K562 (cell line): Measurements from ENCODE around the gene GALNS. TPM values are rescaled to one million over a fixed set of nuclear protein-coding genes. Genes with fewer than 3 reads are reported as not detected.
A peak's percentile ranks its signal among the peaks of the same experiment; 100 is the strongest.

Experiments
- CHD4 ChIP-seq: fragments of 200-600 bp; sonication (generic); IDR thresholded peaks from 3 replicates; pipeline ENCODE4 v1.6.1; 2012; ENCODE audit warnings: low read depth, mild to moderate bottlenecking, mixed read lengths, low read length, inconsistent platforms; ENCODE audit not compliant: insufficient read depth, insufficient replicate concordance, poor library complexity, severe bottlenecking
- FIP1L1 ChIP-seq: fragments of 200-400 bp; formaldehyde crosslinking; IDR thresholded peaks from 2 replicates; pipeline ENCODE4 v1.6.1; 2018; ENCODE audit warnings: mild to moderate bottlenecking, low read depth, low read length; ENCODE audit not compliant: poor library complexity, severe bottlenecking
- FUS ChIP-seq: fragments of 200-400 bp; formaldehyde crosslinking; optimal IDR thresholded peaks from 2 replicates; pipeline ENCODE3; 2017; ENCODE audit warnings: low read depth, low read length
- HDAC1 ChIP-seq, 2 experiments: fragments of 450-650 bp; IDR thresholded peaks; 2 replicates each; pipeline ENCODE4 v1.6.1; 2016 to 2017; ENCODE audit warnings: inconsistent platforms in 1 of 2, mild to moderate bottlenecking in 1 of 2, moderate library complexity in 1 of 2
- HDAC2 ChIP-seq: fragments of 450-650 bp; IDR thresholded peaks from 2 replicates; pipeline ENCODE4 v1.6.1; 2016; ENCODE audit warnings: mild to moderate bottlenecking
- JUND ChIP-seq, 2 experiments: IDR thresholded peaks; 2 replicates in 1 of 2; 3 replicates in 1 of 2; pipeline ENCODE4 v1.6.1; 2011; ENCODE audit warnings: borderline replicate concordance in 2 of 2, low read depth in 2 of 2, low read length in 2 of 2, improper control_type of control experiment in 1 of 2, missing biosample characterization in 1 of 2, missing genetic modification characterization in 1 of 2, missing genetic modification reagents in 1 of 2
- L3MBTL2 ChIP-seq: fragments of 450-650 bp; IDR thresholded peaks from 2 replicates; pipeline ENCODE4 v1.6.1; 2016; ENCODE audit warnings: mild to moderate bottlenecking, moderate library complexity
- MBD2 ChIP-seq: sonication (generic); IDR thresholded peaks from 2 replicates; pipeline ENCODE4 v1.6.1; 2016; ENCODE audit warnings: low read depth, borderline replicate concordance
- SMARCA4 ChIP-seq: fragments of 450-650 bp; IDR thresholded peaks from 2 replicates; pipeline ENCODE4 v1.6.1; 2016
- TCF15 ChIP-seq: fragments of 250-450 bp; sonication (Bioruptor Pico); IDR thresholded peaks from 2 replicates; pipeline ENCODE4 v1.8.0; 2022; ENCODE audit warnings: moderate library complexity, mild to moderate bottlenecking, inconsistent platforms
- TEAD4 ChIP-seq, 2 experiments: sonication (generic) in 1 of 2; formaldehyde crosslinking in 1 of 2; IDR thresholded peaks; 2 replicates each; pipeline versions ENCODE4 v1.6.1 to v1.8.0; 2012 to 2022; ENCODE audit warnings: borderline replicate concordance in 1 of 2, inconsistent platforms in 1 of 2, low read length in 1 of 2, mild to moderate bottlenecking in 1 of 2, missing genetic modification reagents in 1 of 2
- XRCC5 ChIP-seq: fragments of 200-400 bp; formaldehyde crosslinking; IDR thresholded peaks from 2 replicates; pipeline ENCODE4 v1.6.1; 2017; ENCODE audit warnings: low read depth, mild to moderate bottlenecking, low read length
- ZC3H4 ChIP-seq: sonication (generic); formaldehyde crosslinking; IDR thresholded peaks from 2 replicates; pipeline ENCODE4 v1.9.0; 2021; ENCODE audit warnings: missing genetic modification reagents, borderline replicate concordance
- polyA plus RNA-seq, 8 experiments: library from polyadenylated mRNA; depleted of rRNA in 4 of 8; stranded (reverse) in 5 of 8; unstranded in 3 of 8; fragments of >200 nt; fragmentation: Nextera tagmentation in 2 of 8; fragmentation: Illumina TruSeq in 1 of 8; extraction: Ambion mirVana in 2 of 8; extraction: Trizol in 1 of 8; gene quantifications; 2 replicates each; pipeline versions ENCODE4 v1.2.1 to v1.2.3, GENCODE V29; 2011 to 2014; ENCODE audit warnings: inconsistent platforms in 1 of 8, missing spikeins in 1 of 8
- total RNA-seq, 7 experiments: library from RNA; depleted of rRNA in 6 of 7; stranded (reverse); fragments of >200 nt in 6 of 7; fragmentation: Illumina TruSeq in 2 of 7; extraction: Trizol in 2 of 7; gene quantifications; 2 replicates each; pipeline versions ENCODE4 v1.2.1 to v1.2.3, GENCODE V29; 2011 to 2021; ENCODE audit warnings: low replicate concordance in 1 of 7
- TF ChIP-seq, protein P1 (sequence below): fragments of 250-450 bp; sonication (Bioruptor Pico); IDR thresholded peaks from 2 replicates; pipeline ENCODE4 v1.4.0; 2020
- TF ChIP-seq, protein P2 (sequence below), 2 experiments: fragments of 450-650 bp; formaldehyde crosslinking in 1 of 2; IDR thresholded peaks; 2 replicates each; pipeline versions ENCODE4 v1.4.0 to v1.6.1; 2014 to 2020; ENCODE audit warnings: mild to moderate bottlenecking in 2 of 2, borderline replicate concordance in 1 of 2, low read depth in 1 of 2

Gene GALNS
- total and polyA plus RNA-seq, 9 of the 15 experiments (the other 6 are each of a cell fraction or from before 2014, with no cell fraction given): 0.38 to 13.2 (median 4.3) TPM

DNA sequence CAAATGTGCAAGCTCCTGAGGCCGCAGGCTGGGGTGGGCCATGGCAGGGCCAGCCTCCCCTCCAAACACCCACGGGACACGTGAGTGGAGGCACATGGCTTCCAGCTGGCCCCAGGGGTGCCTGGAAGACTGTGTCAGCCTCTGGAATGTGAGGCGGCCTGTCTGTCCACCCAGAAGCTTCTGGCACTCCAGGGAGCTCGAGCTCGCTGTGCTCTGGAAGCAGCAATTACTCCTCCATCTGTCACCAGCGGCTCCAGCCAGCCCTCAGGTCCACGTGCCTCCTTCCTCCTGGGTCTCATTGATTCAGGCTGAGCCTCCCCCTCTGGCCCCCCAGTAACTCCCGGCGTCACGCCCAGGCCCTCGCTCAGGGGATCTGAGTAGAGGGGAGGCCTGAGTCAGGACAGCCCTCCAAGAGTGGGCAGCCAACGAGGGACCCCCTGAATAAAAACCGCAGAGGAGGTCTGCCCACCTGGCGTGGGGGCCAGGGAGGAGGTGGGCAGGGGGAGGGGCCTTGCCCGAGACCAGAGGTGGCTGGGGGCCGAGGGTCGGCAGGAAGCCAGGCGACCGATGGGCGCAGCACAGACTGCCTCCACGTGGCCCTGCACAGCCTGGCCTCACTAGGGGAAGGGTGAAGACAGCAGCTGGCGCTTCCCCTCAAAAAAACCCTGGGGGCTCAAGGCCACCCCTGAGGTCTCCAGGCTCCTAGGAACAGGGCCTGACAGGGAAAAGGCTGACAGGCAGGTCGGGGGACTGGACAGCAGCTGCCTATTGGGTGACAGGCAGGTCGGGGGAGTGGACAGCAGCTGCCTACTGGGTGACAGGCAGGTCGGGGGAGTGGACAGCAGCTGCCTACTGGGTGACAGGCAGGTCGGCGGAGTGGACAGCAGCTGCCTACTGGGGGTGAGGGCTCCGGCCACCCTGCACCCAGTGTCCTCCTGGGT is 83.6 kb downstream of the GALNS start (continued):
- TF ChIP-seq, protein P1, sequence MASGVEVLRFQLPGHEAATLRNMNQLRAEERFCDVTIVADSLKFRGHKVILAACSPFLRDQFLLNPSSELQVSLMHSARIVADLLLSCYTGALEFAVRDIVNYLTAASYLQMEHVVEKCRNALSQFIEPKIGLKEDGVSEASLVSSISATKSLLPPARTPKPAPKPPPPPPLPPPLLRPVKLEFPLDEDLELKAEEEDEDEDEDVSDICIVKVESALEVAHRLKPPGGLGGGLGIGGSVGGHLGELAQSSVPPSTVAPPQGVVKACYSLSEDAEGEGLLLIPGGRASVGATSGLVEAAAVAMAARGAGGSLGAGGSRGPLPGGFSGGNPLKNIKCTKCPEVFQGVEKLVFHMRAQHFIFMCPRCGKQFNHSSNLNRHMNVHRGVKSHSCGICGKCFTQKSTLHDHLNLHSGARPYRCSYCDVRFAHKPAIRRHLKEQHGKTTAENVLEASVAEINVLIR (CRISPR knock-in tag): no peak
- TF ChIP-seq HDAC1 (IDR thresholded peaks at IDR 0.05) (peak; percentile 61 to 77; a peak in 2 of 4 replicates), SMARCA4 (no peak), JUND (IDR thresholded peaks at IDR 0.05; ENCODE audit: borderline replicate concordance, low read depth, low read length) (peak; percentile 16; the same call in 1 of the 2 replicates), JUND (tag; IDR thresholded peaks at IDR 0.05; ENCODE audit: borderline replicate concordance, low read depth, low read length) (no peak), ZC3H4 (peak; percentile 35; the same call in 1 of the 2 replicates), TEAD4 (IDR thresholded peaks at IDR 0.05; ENCODE audit: low read length) (no peak), TEAD4 (CRISPR knock-in tag; IDR thresholded peaks at IDR 0.05; ENCODE audit: borderline replicate concordance) (no peak), TCF15 (CRISPR knock-in tag) (no peak), L3MBTL2 (peak; percentile 17; the same call in 1 of the 2 replicates), HDAC2 (no peak), FUS (no peak), XRCC5 (no peak), CHD4 (no peak), FIP1L1 (peak; percentile 92), MBD2 (no peak)
- TF ChIP-seq, protein P2, sequence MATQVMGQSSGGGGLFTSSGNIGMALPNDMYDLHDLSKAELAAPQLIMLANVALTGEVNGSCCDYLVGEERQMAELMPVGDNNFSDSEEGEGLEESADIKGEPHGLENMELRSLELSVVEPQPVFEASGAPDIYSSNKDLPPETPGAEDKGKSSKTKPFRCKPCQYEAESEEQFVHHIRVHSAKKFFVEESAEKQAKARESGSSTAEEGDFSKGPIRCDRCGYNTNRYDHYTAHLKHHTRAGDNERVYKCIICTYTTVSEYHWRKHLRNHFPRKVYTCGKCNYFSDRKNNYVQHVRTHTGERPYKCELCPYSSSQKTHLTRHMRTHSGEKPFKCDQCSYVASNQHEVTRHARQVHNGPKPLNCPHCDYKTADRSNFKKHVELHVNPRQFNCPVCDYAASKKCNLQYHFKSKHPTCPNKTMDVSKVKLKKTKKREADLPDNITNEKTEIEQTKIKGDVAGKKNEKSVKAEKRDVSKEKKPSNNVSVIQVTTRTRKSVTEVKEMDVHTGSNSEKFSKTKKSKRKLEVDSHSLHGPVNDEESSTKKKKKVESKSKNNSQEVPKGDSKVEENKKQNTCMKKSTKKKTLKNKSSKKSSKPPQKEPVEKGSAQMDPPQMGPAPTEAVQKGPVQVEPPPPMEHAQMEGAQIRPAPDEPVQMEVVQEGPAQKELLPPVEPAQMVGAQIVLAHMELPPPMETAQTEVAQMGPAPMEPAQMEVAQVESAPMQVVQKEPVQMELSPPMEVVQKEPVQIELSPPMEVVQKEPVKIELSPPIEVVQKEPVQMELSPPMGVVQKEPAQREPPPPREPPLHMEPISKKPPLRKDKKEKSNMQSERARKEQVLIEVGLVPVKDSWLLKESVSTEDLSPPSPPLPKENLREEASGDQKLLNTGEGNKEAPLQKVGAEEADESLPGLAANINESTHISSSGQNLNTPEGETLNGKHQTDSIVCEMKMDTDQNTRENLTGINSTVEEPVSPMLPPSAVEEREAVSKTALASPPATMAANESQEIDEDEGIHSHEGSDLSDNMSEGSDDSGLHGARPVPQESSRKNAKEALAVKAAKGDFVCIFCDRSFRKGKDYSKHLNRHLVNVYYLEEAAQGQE (IDR thresholded peaks at IDR 0.05; ENCODE audit: borderline replicate concordance): no peak
- TF ChIP-seq, protein P2 (CRISPR knock-in tag; IDR thresholded peaks at IDR 0.05; ENCODE audit: low read depth): no peak; the same call in 1 of the 2 replicates
